Gastrocnemius medialis (tissue), 4 donors: Measurements from ENCODE around the gene CMTM5. TPM values are rescaled to one million over a fixed set of nuclear protein-coding genes. Genes with fewer than 3 reads are reported as not detected.
"Not testable (repeated sequence)": the region's sequence is repeated elsewhere in the genome, so short reads cannot be mapped to it uniquely, and the experiment has no call there.

ENCODE experiments used
- ATAC-seq, 2 donors: fragments of 150-250 bp; one replicate each; pipeline ENCODE4 v1.9.1; 2016
- DNase-seq, 2 donors: peaks; one replicate each; pipeline ENCODE4 v3.0.0-alpha.2; 2019
- H3K27ac ChIP-seq, 4 donors: fragments of 200-600 bp; sonication (generic); 1 replicate in 1 of 4; 2 replicates in 3 of 4; pipeline ENCODE4 v1.5.1; 2016 to 2018; ENCODE audit warnings: mild to moderate bottlenecking in 2 of 4, moderate library complexity in 1 of 4
- H3K27me3 ChIP-seq, 3 donors: fragments of 200-600 bp; sonication (generic) in 2 of 3; 1 replicate in 1 of 3; 2 replicates in 2 of 3; pipeline versions ENCODE4 v1.5.1 to v1.6.0; 2016 to 2019; ENCODE audit warnings: mild to moderate bottlenecking in 1 of 3, moderate library complexity in 1 of 3
- H3K36me3 ChIP-seq, 2 donors: fragments of 200-600 bp; sonication (generic) in 1 of 2; one replicate each; pipeline ENCODE4 v1.5.1; 2017 to 2018
- H3K4me1 ChIP-seq, 2 donors: fragments of 200-600 bp; sonication (generic) in 1 of 2; one replicate each; pipeline ENCODE4 v1.5.1; 2016 to 2017; ENCODE audit warnings: mild to moderate bottlenecking in 2 of 2
- H3K4me3 ChIP-seq, 4 donors: fragments of 200-600 bp; sonication (generic) in 3 of 4; 1 replicate in 1 of 4; 2 replicates in 3 of 4; pipeline ENCODE4 v1.5.1; 2016 to 2019; ENCODE audit warnings: mild to moderate bottlenecking in 2 of 4
- H3K9me3 ChIP-seq, 3 donors: fragments of 200-600 bp; sonication (generic) in 2 of 3; 1 replicate in 1 of 3; 2 replicates in 2 of 3; pipeline ENCODE4 v1.5.1; 2016 to 2019
- POLR2A ChIP-seq, 2 donors: fragments of 450-650 bp; IDR thresholded peaks; one replicate each; pipeline ENCODE4 v1.6.1; 2017; ENCODE audit warnings: antibody characterized with exemption in 2 of 2, mild to moderate bottlenecking in 2 of 2, moderate library complexity in 2 of 2
- in situ Hi-C, 4 donors: fragments of 200-750 bp; cut with MboI; loops; one replicate each; pipeline versions ENCODE4 v1.15.0 to v1.8.0; 2017; ENCODE audit warnings: low sequenced_read_pairs in 4 of 4
- intact Hi-C: fragments of 100-400 bp; cut with DNase I; formaldehyde crosslinking; loops from one replicate; pipeline ENCODE4 v1.15.1; 2023; ENCODE audit warnings: low total_unique reads
- total RNA-seq, 4 donors: library from RNA; depleted of rRNA; stranded (reverse); fragments of >200 nt; gene quantifications; one replicate each; pipeline versions ENCODE4 v1.1.0 to v1.2.3, GENCODE V29; 2016
- TF ChIP-seq, protein P1 (sequence below), 5 experiments: fragments of 450-650 bp in 3 of 5; fragments of 200-600 bp in 2 of 5; sonication (generic) in 2 of 5; IDR thresholded peaks in 4 of 5; conservative IDR thresholded peaks in 1 of 5; 1 replicate in 4 of 5; 2 replicates in 1 of 5; pipeline ENCODE4 v1.5.1; 2016 to 2019; ENCODE audit warnings: antibody characterized with exemption in 5 of 5, mild to moderate bottlenecking in 3 of 5, moderate library complexity in 3 of 5

Gene CMTM5
- total RNA-seq, 4 donors from 2014 or later, result 1.7 TPM; not detected in 3

- Histone ChIP-seq H3K36me3 (peaks cover 0 to 24% of the 10 kb centered on the region in 2 donors), H3K4me1 (no peaks in the 10 kb centered on the region), H3K27ac (peak overlapping the region in 2 of 4 donors; percentile 22 to 39), H3K4me3 (no peak overlapping the region), H3K27me3 (no peaks in the 10 kb centered on the region), H3K9me3 (no peaks in the 10 kb centered on the region)
- DNase-seq (no peak), ATAC-seq (no peak)
- no peak for TF ChIP-seq POLR2A (IDR thresholded peaks at IDR 0.05)
- TF ChIP-seq, protein P1, sequence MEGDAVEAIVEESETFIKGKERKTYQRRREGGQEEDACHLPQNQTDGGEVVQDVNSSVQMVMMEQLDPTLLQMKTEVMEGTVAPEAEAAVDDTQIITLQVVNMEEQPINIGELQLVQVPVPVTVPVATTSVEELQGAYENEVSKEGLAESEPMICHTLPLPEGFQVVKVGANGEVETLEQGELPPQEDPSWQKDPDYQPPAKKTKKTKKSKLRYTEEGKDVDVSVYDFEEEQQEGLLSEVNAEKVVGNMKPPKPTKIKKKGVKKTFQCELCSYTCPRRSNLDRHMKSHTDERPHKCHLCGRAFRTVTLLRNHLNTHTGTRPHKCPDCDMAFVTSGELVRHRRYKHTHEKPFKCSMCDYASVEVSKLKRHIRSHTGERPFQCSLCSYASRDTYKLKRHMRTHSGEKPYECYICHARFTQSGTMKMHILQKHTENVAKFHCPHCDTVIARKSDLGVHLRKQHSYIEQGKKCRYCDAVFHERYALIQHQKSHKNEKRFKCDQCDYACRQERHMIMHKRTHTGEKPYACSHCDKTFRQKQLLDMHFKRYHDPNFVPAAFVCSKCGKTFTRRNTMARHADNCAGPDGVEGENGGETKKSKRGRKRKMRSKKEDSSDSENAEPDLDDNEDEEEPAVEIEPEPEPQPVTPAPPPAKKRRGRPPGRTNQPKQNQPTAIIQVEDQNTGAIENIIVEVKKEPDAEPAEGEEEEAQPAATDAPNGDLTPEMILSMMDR (IDR thresholded peaks at IDR 0.05 in 4 of 5, conservative IDR thresholded peaks at IDR 0.05 in 1 of 5), result no peak
- in situ Hi-C loops, result loop anchor here in 2 of 4 donors (10.0 kb wide), 2 partner anchors 55 to 125 kb away; no protein-coding TSS in a partner anchor
- intact Hi-C loops, result no loop called here
Observed at GRCh38 chr14:23389396-23389795, 12.6 kb downstream of the CMTM5 start.

GRCh38 chr14:23389871-23390270 lies 13.0 kb downstream of the CMTM5 start:
- H3K4me3 ChIP-seq, DNase-seq, ATAC-seq, H3K4me1 ChIP-seq, H3K9me3 ChIP-seq, intact Hi-C loops, H3K27me3 ChIP-seq, H3K27ac ChIP-seq: not testable (repeated sequence)
- in situ Hi-C loops, result loop anchor here in 2 of 4 donors (10.0 kb wide), 2 partner anchors 55 to 125 kb away; no protein-coding TSS in a partner anchor
- H3K36me3 ChIP-seq, result peaks cover 0 to 20% of the 10 kb centered on the region in 2 donors

DNA sequence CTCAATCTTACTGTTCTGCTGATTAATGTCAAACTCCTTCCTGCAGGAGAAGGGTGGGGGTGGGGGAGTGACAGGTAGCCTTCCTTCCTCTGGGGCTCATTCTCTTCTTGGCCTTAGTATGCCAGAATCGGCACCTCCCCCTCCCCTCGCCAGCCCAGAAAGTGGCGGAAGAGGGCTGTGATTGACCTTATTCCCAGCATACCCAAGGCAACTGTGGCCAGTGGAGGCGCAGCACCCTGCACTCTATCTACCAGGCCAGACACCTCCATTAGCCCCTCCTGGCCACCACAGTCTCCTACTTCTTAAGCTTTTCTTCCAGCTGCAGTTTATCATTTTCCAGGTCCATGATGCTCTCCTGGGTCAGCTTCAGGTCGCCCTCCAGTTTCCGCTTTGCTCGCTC lies 15.8 kb downstream of the CMTM5 start:
- in situ Hi-C loops, result no loop called here
- H3K4me1 ChIP-seq, result no peaks in the 10 kb centered on the region

GRCh38 chr14:23396126-23396525 lies 19.3 kb downstream of the CMTM5 start:
- in situ Hi-C loops, result no loop called here
- H3K4me1 ChIP-seq, result no peaks in the 10 kb centered on the region
- intact Hi-C loops, result no loop called here
- ATAC-seq (no peak), DNase-seq (no peak)
- no peak for TF ChIP-seq POLR2A (IDR thresholded peaks at IDR 0.05)
- TF ChIP-seq, protein P1 (IDR thresholded peaks at IDR 0.05 in 4 of 5, conservative IDR thresholded peaks at IDR 0.05 in 1 of 5), result no peak
- H3K27ac ChIP-seq, result peak overlapping the region in 2 of 4 donors; percentile 18 to 27
- H3K4me3 ChIP-seq, result no peak overlapping the region
- no peaks in the 10 kb centered on the region for H3K27me3 ChIP-seq
- H3K36me3 ChIP-seq, result peaks cover 0 to 24% of the 10 kb centered on the region in 2 donors
- no peaks in the 10 kb centered on the region for H3K9me3 ChIP-seq

More for the DNA sequence above, 15.8 kb downstream of the CMTM5 start:
- Histone ChIP-seq H3K9me3 (no peaks in the 10 kb centered on the region), H3K4me3 (no peak overlapping the region), H3K27ac (peak overlapping the region in 2 of 4 donors; percentile 15 to 43), H3K36me3 (peaks cover 0 to 29% of the 10 kb centered on the region in 2 donors), H3K27me3 (no peaks in the 10 kb centered on the region)
- DNase-seq, result no peak
- intact Hi-C loops, result no loop called here
- no peak for TF ChIP-seq POLR2A (IDR thresholded peaks at IDR 0.05)
- TF ChIP-seq, protein P1 (IDR thresholded peaks at IDR 0.05 in 4 of 5, conservative IDR thresholded peaks at IDR 0.05 in 1 of 5), result no peak
- ATAC-seq, result no peak

DNA sequence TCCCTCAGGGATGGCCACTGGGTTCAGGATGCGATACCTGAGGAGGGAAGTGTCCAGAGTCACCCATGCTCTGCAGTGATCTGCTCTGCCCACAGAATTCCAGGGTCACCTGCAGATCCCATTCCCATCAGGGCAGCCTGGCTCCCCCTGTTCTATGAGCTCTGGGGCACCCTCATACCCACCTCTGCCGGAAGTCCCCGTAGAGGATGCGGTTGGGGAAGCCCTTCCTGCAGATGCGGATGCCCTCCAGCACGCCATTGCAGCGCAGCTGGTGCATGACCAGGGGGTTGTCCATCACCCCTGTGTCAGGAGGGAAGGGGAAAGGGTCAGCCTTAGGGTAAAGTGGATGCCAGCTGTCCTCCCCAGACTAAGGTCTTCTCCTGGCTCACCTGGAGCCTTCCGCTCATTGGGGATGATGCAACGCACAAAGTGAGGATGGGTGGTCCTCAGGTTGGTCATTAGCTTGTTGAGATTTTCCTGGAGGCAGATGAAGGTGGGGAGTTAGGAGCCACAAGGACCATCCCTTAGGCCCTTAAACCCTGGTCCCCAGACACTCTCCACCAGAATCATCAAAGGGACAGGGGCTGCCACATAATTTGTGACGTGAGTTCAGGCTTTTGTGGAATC lies 20.0 kb downstream of the CMTM5 start:
- Histone ChIP-seq H3K27ac (peak overlapping the region in 3 of 4 donors; percentile 84 to 90 (median 85)), H3K27me3 (no peaks in the 10 kb centered on the region), H3K9me3 (no peaks in the 10 kb centered on the region), H3K36me3 (peaks cover 0 to 21% of the 10 kb centered on the region in 2 donors), H3K4me3 (no peak overlapping the region), H3K4me1 (no peaks in the 10 kb centered on the region)
- in situ Hi-C loops, result no loop called here
- ATAC-seq (no peak), DNase-seq (no peak)
- intact Hi-C loops, result no loop called here
- TF ChIP-seq, protein P1 (IDR thresholded peaks at IDR 0.05 in 4 of 5, conservative IDR thresholded peaks at IDR 0.05 in 1 of 5), result no peak
- no peak for TF ChIP-seq POLR2A (IDR thresholded peaks at IDR 0.05)
